HG03159 (cell line): ENCODE measurements around the gene MICALL2.
"Not testable (repeated sequence)": the region's sequence is repeated elsewhere in the genome, so short reads cannot be mapped to it uniquely, and the experiment has no call there.

ENCODE experiments used
- ATAC-seq: cut with Tn5 transposase; IDR thresholded peaks from one replicate; pipeline ENCODE4 v1.9.1; 2021; ENCODE audit warnings: mild to moderate bottlenecking, moderate library complexity; ENCODE audit not compliant: unreplicated experiment

The MICALL2 gene

GRCh38 chr7:1449951-1450350, 9.3 kb downstream of the MICALL2 start:
- no peak for ATAC-seq

GRCh38 chr7:1449501-1449900, 9.8 kb downstream of the MICALL2 start:
- no peak for ATAC-seq

GRCh38 chr7:1448958-1449357, 10.3 kb downstream of the MICALL2 start:
- ATAC-seq = no peak

GRCh38 chr7:1447551-1448244, 11.6 kb downstream of the MICALL2 start:
- no peak for ATAC-seq

GRCh38 chr7:1447112-1447511, 12.2 kb downstream of the MICALL2 start:
- no peak for ATAC-seq

GRCh38 chr7:1446620-1447032, 12.6 kb downstream of the MICALL2 start:
- no peak for ATAC-seq

- not testable (repeated sequence) for ATAC-seq
Measured at GRCh38 chr7:1446026-1446425, 13.2 kb downstream of the MICALL2 start.

- no peak for ATAC-seq
Measured at GRCh38 chr7:1445341-1445740, 13.9 kb downstream of the MICALL2 start.

- ATAC-seq = no peak
Measured at GRCh38 chr7:1444925-1445322, 14.3 kb downstream of the MICALL2 start.

GRCh38 chr7:1444214-1444924, 14.9 kb downstream of the MICALL2 start:
- ATAC-seq = no peak

- not testable (repeated sequence) for ATAC-seq
Measured at GRCh38 chr7:1443587-1444200, 15.6 kb downstream of the MICALL2 start.

- no peak for ATAC-seq
Measured at GRCh38 chr7:1442355-1443124, 16.7 kb downstream of the MICALL2 start.

GRCh38 chr7:1441615-1442354, 17.5 kb downstream of the MICALL2 start:
- ATAC-seq = no peak

- no peak for ATAC-seq
Measured at GRCh38 chr7:1440620-1441019, 18.6 kb downstream of the MICALL2 start.

- ATAC-seq = no peak
Measured at GRCh38 chr7:1439373-1440363, 19.6 kb downstream of the MICALL2 start.

GRCh38 chr7:1438821-1439220, 20.4 kb downstream of the MICALL2 start:
- ATAC-seq = no peak

GRCh38 chr7:1438208-1438607, 21.1 kb downstream of the MICALL2 start:
- ATAC-seq = no peak

- ATAC-seq = no peak
Measured at GRCh38 chr7:1437155-1437880, 22.0 kb downstream of the MICALL2 start.

- no peak for ATAC-seq
Measured at GRCh38 chr7:1436608-1437007, 22.7 kb downstream of the MICALL2 start.
